ENCODE results near the gene MVD. TPM values are rescaled to one million over a fixed set of nuclear protein-coding genes. Genes with fewer than 3 reads are reported as not detected.

Gene MVD
- total and polyA plus RNA-seq, 4 donors: 21.7 to 99.2 (median 74.7) TPM

DNA sequence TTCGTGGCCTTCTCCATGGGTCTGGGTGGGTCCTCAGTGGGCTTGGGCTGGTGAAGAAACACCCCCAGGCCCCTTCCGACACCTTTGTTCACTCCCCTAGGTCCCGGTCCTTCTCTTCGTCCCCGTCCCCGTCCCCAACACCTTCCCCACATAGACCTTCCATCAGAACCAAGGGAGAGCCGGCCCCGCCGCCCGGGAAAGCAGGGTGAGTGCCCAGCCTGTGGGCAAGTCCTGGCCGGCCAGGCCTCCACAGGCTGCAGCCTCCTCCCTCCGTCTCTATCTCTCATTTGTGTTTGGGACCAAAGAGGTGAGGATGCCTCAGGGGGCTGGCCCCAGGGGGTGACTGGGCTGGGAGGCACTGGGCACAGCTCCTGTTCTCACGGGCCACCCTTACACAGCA, 39.0 kb downstream of the MVD start (continued):
- TF ChIP-seq, protein P1, sequence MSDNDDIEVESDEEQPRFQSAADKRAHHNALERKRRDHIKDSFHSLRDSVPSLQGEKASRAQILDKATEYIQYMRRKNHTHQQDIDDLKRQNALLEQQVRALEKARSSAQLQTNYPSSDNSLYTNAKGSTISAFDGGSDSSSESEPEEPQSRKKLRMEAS (IDR thresholded peaks at IDR 0.05): no peak

DNA sequence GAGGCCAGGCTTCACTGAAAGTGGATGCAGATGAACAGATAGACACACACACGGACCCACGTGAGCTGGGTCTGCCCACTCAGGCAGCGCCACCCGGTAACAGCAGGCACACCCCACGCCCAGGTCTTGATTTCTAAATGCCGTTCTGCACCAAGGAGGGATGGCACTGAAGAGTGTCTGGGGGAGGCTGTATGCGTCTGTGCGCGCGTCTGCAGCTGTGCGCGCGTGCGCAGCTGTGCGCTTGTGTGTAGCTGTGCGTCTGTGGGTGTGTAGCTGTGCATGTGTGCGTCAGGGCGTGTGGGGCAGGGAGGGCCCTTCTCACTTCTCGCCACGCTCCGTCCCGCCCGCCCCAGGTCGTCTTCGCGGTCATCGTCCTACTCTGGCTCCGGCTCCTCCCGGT, 40.0 kb downstream of the MVD start:
- Histone ChIP-seq H3K4me3 (ENCODE audit: low read depth in 1 of 3, low read length in 3 of 3) (no peak overlapping the region), H3K27me3 (ENCODE audit: control insufficient read depth in 4 of 4, insufficient read depth in 4 of 4, low read length in 3 of 4) (no peaks in the 10 kb centered on the region), H3K27ac (ENCODE audit: low read depth in 1 of 2, low read length in 2 of 2) (no peak overlapping the region), H3K4me1 (ENCODE audit: control insufficient read depth in 4 of 4, insufficient read depth in 4 of 4, low read length in 3 of 4) (peaks cover 7 to 19% (median 15%) of the 10 kb centered on the region in 4 donors), H3K9ac (ENCODE audit: low read depth in 1 of 2, low read length in 2 of 2) (no peak overlapping the region), H3K36me3 (ENCODE audit: control insufficient read depth in 4 of 4, insufficient read depth in 3 of 4, low read depth in 1 of 4, low read length in 3 of 4) (peaks cover 9 to 49% (median 18%) of the 10 kb centered on the region in 4 donors), H3K9me3 (ENCODE audit: control insufficient read depth in 4 of 4, low read length in 3 of 4) (no peaks in the 10 kb centered on the region)
- no peak for DNase-seq (ENCODE audit: low spot score)
- 98% methylated on average over 29 of the region's 29 CpGs for WGBS
- no peak for TF ChIP-seq FOXA1 (IDR thresholded peaks at IDR 0.05)
- TF ChIP-seq FOXA2 (IDR thresholded peaks at IDR 0.05): no peak
- no peak for TF ChIP-seq RAD21 (IDR thresholded peaks at IDR 0.05)
- TF ChIP-seq HNF4A (conservative IDR thresholded peaks at IDR 0.05): no peak
- no peak for TF ChIP-seq NR2F2 (IDR thresholded peaks at IDR 0.05)
- TF ChIP-seq, protein P1 (IDR thresholded peaks at IDR 0.05): no peak
- TF ChIP-seq JUND (IDR thresholded peaks at IDR 0.05): no peak
- TF ChIP-seq, protein P2, sequence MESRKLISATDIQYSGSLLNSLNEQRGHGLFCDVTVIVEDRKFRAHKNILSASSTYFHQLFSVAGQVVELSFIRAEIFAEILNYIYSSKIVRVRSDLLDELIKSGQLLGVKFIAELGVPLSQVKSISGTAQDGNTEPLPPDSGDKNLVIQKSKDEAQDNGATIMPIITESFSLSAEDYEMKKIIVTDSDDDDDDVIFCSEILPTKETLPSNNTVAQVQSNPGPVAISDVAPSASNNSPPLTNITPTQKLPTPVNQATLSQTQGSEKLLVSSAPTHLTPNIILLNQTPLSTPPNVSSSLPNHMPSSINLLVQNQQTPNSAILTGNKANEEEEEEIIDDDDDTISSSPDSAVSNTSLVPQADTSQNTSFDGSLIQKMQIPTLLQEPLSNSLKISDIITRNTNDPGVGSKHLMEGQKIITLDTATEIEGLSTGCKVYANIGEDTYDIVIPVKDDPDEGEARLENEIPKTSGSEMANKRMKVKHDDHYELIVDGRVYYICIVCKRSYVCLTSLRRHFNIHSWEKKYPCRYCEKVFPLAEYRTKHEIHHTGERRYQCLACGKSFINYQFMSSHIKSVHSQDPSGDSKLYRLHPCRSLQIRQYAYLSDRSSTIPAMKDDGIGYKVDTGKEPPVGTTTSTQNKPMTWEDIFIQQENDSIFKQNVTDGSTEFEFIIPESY (IDR thresholded peaks at IDR 0.05): no peak
- TF ChIP-seq, protein P3, sequence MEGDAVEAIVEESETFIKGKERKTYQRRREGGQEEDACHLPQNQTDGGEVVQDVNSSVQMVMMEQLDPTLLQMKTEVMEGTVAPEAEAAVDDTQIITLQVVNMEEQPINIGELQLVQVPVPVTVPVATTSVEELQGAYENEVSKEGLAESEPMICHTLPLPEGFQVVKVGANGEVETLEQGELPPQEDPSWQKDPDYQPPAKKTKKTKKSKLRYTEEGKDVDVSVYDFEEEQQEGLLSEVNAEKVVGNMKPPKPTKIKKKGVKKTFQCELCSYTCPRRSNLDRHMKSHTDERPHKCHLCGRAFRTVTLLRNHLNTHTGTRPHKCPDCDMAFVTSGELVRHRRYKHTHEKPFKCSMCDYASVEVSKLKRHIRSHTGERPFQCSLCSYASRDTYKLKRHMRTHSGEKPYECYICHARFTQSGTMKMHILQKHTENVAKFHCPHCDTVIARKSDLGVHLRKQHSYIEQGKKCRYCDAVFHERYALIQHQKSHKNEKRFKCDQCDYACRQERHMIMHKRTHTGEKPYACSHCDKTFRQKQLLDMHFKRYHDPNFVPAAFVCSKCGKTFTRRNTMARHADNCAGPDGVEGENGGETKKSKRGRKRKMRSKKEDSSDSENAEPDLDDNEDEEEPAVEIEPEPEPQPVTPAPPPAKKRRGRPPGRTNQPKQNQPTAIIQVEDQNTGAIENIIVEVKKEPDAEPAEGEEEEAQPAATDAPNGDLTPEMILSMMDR (IDR thresholded peaks at IDR 0.05; ENCODE audit: low read depth, low read length, missing input control): no peak
- TF ChIP-seq, protein P4, sequence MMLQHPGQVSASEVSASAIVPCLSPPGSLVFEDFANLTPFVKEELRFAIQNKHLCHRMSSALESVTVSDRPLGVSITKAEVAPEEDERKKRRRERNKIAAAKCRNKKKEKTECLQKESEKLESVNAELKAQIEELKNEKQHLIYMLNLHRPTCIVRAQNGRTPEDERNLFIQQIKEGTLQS (IDR thresholded peaks at IDR 0.05): no peak
- TF ChIP-seq, protein P5, sequence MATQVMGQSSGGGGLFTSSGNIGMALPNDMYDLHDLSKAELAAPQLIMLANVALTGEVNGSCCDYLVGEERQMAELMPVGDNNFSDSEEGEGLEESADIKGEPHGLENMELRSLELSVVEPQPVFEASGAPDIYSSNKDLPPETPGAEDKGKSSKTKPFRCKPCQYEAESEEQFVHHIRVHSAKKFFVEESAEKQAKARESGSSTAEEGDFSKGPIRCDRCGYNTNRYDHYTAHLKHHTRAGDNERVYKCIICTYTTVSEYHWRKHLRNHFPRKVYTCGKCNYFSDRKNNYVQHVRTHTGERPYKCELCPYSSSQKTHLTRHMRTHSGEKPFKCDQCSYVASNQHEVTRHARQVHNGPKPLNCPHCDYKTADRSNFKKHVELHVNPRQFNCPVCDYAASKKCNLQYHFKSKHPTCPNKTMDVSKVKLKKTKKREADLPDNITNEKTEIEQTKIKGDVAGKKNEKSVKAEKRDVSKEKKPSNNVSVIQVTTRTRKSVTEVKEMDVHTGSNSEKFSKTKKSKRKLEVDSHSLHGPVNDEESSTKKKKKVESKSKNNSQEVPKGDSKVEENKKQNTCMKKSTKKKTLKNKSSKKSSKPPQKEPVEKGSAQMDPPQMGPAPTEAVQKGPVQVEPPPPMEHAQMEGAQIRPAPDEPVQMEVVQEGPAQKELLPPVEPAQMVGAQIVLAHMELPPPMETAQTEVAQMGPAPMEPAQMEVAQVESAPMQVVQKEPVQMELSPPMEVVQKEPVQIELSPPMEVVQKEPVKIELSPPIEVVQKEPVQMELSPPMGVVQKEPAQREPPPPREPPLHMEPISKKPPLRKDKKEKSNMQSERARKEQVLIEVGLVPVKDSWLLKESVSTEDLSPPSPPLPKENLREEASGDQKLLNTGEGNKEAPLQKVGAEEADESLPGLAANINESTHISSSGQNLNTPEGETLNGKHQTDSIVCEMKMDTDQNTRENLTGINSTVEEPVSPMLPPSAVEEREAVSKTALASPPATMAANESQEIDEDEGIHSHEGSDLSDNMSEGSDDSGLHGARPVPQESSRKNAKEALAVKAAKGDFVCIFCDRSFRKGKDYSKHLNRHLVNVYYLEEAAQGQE (IDR thresholded peaks at IDR 0.05): no peak

DNA sequence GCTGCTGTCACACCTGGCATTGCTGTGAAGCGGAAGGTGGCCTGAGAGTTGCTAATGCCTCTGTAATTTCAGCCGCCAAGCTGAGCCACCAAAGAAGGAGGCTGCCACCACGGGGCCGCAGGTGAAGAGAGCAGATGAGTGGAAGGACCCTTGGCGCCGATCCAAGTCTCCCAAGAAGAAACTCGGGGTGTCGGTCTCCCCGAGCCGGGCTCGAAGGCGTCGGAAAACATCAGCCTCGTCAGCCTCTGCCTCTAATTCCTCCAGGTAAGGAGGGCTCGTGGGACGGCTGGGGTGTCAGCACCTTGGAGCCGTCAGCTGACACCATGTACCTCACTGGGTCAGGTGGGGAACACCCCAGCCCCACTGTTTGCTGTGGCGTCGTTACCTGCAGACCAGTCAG, 40.8 kb downstream of the MVD start:
- Histone ChIP-seq H3K9me3 (ENCODE audit: control insufficient read depth in 4 of 4, low read length in 3 of 4) (no peaks in the 10 kb centered on the region), H3K36me3 (ENCODE audit: control insufficient read depth in 4 of 4, insufficient read depth in 3 of 4, low read depth in 1 of 4, low read length in 3 of 4) (peaks cover 9 to 42% (median 17%) of the 10 kb centered on the region in 4 donors), H3K4me1 (ENCODE audit: control insufficient read depth in 4 of 4, insufficient read depth in 4 of 4, low read length in 3 of 4) (peaks cover 10 to 26% (median 22%) of the 10 kb centered on the region in 4 donors), H3K27ac (ENCODE audit: low read depth in 1 of 2, low read length in 2 of 2) (no peak overlapping the region), H3K4me3 (ENCODE audit: low read depth in 1 of 3, low read length in 3 of 3) (no peak overlapping the region), H3K27me3 (ENCODE audit: control insufficient read depth in 4 of 4, insufficient read depth in 4 of 4, low read length in 3 of 4) (no peaks in the 10 kb centered on the region), H3K9ac (ENCODE audit: low read depth in 1 of 2, low read length in 2 of 2) (no peak overlapping the region)
- DNase-seq (ENCODE audit: low spot score): no peak
- TF ChIP-seq JUND (IDR thresholded peaks at IDR 0.05): no peak
- no peak for TF ChIP-seq RAD21 (IDR thresholded peaks at IDR 0.05)
- no peak for TF ChIP-seq GABPA (IDR thresholded peaks at IDR 0.05 in 1 of 2, conservative IDR thresholded peaks at IDR 0.05 in 1 of 2)
- 92% methylated on average over 19 of the region's 19 CpGs for WGBS

Measured in liver (tissue), 9 donors.